Stomach (tissue), 4 donors: ENCODE measurements around the gene CYSLTR2.

Source experiments
- POLR2A ChIP-seq, 4 donors: fragments of 450-650 bp; IDR thresholded peaks; one replicate each; pipeline ENCODE4 v1.6.1; 2016; ENCODE audit warnings: antibody characterized with exemption in 4 of 4, control low read depth in 2 of 4, mild to moderate bottlenecking in 1 of 4, moderate library complexity in 1 of 4
- TF ChIP-seq, protein P1 (sequence below), 7 experiments: fragments of 450-650 bp in 4 of 7; fragments of 200-600 bp in 3 of 7; sonication (generic) in 3 of 7; IDR thresholded peaks; one replicate each; pipeline ENCODE4 v1.5.1; 2016 to 2019; ENCODE audit warnings: antibody characterized with exemption in 7 of 7, control low read depth in 2 of 7, mild to moderate bottlenecking in 1 of 7

DNA sequence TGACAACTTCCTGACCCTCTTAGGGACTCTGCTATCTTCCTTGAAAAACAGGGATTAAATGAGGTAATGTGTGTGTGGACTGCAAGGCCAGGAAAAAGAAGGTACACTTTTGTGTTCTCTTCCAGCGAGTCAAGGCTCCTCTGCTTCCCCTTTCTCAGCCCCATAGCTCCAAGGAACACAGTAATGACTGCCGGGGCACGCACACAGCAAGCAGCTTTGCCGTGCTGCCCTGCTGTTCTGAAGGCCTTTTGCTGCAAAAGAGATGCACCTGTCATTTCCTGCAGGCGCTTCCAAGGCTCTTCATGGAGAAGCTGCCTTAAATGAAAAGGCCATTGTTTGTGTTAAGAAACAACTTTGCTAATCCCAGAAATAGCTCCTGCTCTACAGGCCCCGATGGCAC, 84.6 kb downstream of the CYSLTR2 start:
- TF ChIP-seq, protein P1, sequence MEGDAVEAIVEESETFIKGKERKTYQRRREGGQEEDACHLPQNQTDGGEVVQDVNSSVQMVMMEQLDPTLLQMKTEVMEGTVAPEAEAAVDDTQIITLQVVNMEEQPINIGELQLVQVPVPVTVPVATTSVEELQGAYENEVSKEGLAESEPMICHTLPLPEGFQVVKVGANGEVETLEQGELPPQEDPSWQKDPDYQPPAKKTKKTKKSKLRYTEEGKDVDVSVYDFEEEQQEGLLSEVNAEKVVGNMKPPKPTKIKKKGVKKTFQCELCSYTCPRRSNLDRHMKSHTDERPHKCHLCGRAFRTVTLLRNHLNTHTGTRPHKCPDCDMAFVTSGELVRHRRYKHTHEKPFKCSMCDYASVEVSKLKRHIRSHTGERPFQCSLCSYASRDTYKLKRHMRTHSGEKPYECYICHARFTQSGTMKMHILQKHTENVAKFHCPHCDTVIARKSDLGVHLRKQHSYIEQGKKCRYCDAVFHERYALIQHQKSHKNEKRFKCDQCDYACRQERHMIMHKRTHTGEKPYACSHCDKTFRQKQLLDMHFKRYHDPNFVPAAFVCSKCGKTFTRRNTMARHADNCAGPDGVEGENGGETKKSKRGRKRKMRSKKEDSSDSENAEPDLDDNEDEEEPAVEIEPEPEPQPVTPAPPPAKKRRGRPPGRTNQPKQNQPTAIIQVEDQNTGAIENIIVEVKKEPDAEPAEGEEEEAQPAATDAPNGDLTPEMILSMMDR (IDR thresholded peaks at IDR 0.05), result no peak
- TF ChIP-seq POLR2A (IDR thresholded peaks at IDR 0.05), result no peak
